Lung (tissue), 12 donors: ENCODE data around the gene SYNGR1. TPM values are rescaled to one million over a fixed set of nuclear protein-coding genes. Genes with fewer than 3 reads are reported as not detected.

Experiments
- ATAC-seq: fragments of 200-7000 bp; cut with Tn5 transposase; one replicate; pipeline ENCODE4 v1.9.1; 2020; ENCODE audit warnings: moderate number of reproducible peaks; ENCODE audit not compliant: insufficient read depth, low FRiP score
- DNase-seq, 3 donors: peaks; one replicate each; pipeline ENCODE4 v3.0.0-alpha.2; 2013 to 2017
- H3K27ac ChIP-seq, 2 donors: one replicate each; pipeline ENCODE4 v1.5.1; 2013; ENCODE audit warnings: mild to moderate bottlenecking in 2 of 2, moderate library complexity in 2 of 2, control low read depth in 1 of 2, inconsistent platforms in 1 of 2, low read depth in 1 of 2, low read length in 1 of 2
- H3K27me3 ChIP-seq, 3 donors: one replicate each; pipeline ENCODE4 v1.5.1; 2013; ENCODE audit warnings: low read length in 2 of 3; ENCODE audit not compliant: control insufficient read depth in 3 of 3, insufficient read depth in 3 of 3
- H3K36me3 ChIP-seq, 4 donors: one replicate each; pipeline ENCODE4 v1.5.1; 2013; ENCODE audit warnings: low read length in 4 of 4, mild to moderate bottlenecking in 1 of 4, moderate library complexity in 1 of 4; ENCODE audit not compliant: control insufficient read depth in 4 of 4, insufficient read depth in 4 of 4
- H3K4me1 ChIP-seq, 5 donors: one replicate each; pipeline ENCODE4 v1.5.1; 2013; ENCODE audit warnings: low read length in 5 of 5, mild to moderate bottlenecking in 2 of 5, moderate library complexity in 1 of 5; ENCODE audit not compliant: control insufficient read depth in 5 of 5, insufficient read depth in 5 of 5
- H3K4me3 ChIP-seq: one replicate; pipeline ENCODE4 v1.5.1; 2013; ENCODE audit warnings: mild to moderate bottlenecking, control low read depth, moderate library complexity
- H3K9ac ChIP-seq, 2 donors: one replicate each; pipeline ENCODE4 v1.5.1; 2013; ENCODE audit warnings: low read length in 2 of 2, control low read depth in 1 of 2; ENCODE audit not compliant: insufficient read depth in 1 of 2
- H3K9me3 ChIP-seq, 4 donors: one replicate each; pipeline ENCODE4 v1.5.1; 2013; ENCODE audit warnings: low read length in 3 of 4, mild to moderate bottlenecking in 1 of 4, moderate library complexity in 1 of 4; ENCODE audit not compliant: control insufficient read depth in 4 of 4, insufficient read depth in 3 of 4
- CTCF ChIP-seq: IDR thresholded peaks from 2 replicates; pipeline ENCODE4 v1.5.1; 2012; ENCODE audit warnings: mild to moderate bottlenecking; ENCODE audit errors: control extremely low read depth, extremely low read depth
- WGBS, 2 donors: extraction: QIAGEN DNeasy Blood & Tissue Kit; methylation state at CpG; one replicate each; pipeline ENCODE4 v1.1.7; 2013; 5-methylcytosine and 5-hydroxymethylcytosine counted together
- polyA plus RNA-seq, 2 donors: library from polyadenylated mRNA; stranded (reverse); fragments of 200-250 nt; gene quantifications; one replicate each; pipeline ENCODE4 v1.2.1, GENCODE V29; 2013
- total RNA-seq, 2 donors: library from RNA; depleted of rRNA in 1 of 2; stranded (reverse); fragments of >200 nt in 1 of 2; gene quantifications; one replicate each; pipeline ENCODE4 v1.2.1, GENCODE V29; 2014 to 2021
- donor health status: control.
- donor health status: control.
- donor health status: Bipolar disorder and iron deficiency.
- donor health status: healthy.
- donor health status: DM: yes; HTN: yes; CAD: no.

SYNGR1 gene
- total and polyA plus RNA-seq, 4 donors: 3.5 to 13.3 (median 5.5) TPM

- TF ChIP-seq CTCF: no peak
- no peaks in the 10 kb centered on the region for H3K9me3 ChIP-seq
- H3K4me1 ChIP-seq: peaks cover 0 to 4% (median 0%) of the 10 kb centered on the region in 5 donors
- WGBS, 2 donors: 3 to 10% methylated on average over 54 to 56 of the region's 56 CpGs
- H3K27ac ChIP-seq: peak overlapping the region in 1 of 2 donors; percentile 4
- peak; percentile 88 to 93 (median 90) for DNase-seq
- no peak overlapping the region for H3K9ac ChIP-seq
- ATAC-seq: peak; percentile 91
- H3K27me3 ChIP-seq: no peaks in the 10 kb centered on the region
- H3K4me3 ChIP-seq: peak overlapping the region; percentile 34
- no peaks in the 10 kb centered on the region for H3K36me3 ChIP-seq
Observed at GRCh38 chr22:39388261-39389011, 38.6 kb downstream of the SYNGR1 start.

GRCh38 chr22:39389420-39389819 is 39.6 kb downstream of the SYNGR1 start:
- Histone ChIP-seq H3K27ac (no peak overlapping the region), H3K9ac (no peak overlapping the region), H3K27me3 (no peaks in the 10 kb centered on the region), H3K36me3 (no peaks in the 10 kb centered on the region), H3K9me3 (no peaks in the 10 kb centered on the region), H3K4me3 (no peak overlapping the region), H3K4me1 (peaks cover 0 to 4% (median 0%) of the 10 kb centered on the region in 5 donors)
- WGBS, 2 donors: 89 to 92% methylated on average over 11 of the region's 11 CpGs
- ATAC-seq: no peak
- DNase-seq: no peak
- no peak for TF ChIP-seq CTCF

GRCh38 chr22:39392341-39392948 is 42.7 kb downstream of the SYNGR1 start:
- H3K27ac ChIP-seq: no peak overlapping the region
- no peak for DNase-seq

More at GRCh38 chr22:39392341-39392948, 42.7 kb downstream of the SYNGR1 start:
- no peaks in the 10 kb centered on the region for H3K36me3 ChIP-seq
- H3K9me3 ChIP-seq: no peaks in the 10 kb centered on the region
- peaks cover 0 to 4% (median 0%) of the 10 kb centered on the region in 5 donors for H3K4me1 ChIP-seq
- H3K27me3 ChIP-seq: no peaks in the 10 kb centered on the region
- H3K9ac ChIP-seq: no peak overlapping the region
- no peak for TF ChIP-seq CTCF
- 74 to 75% methylated on average over 9 of the region's 9 CpGs for WGBS, 2 donors
- H3K4me3 ChIP-seq: no peak overlapping the region
- no peak for ATAC-seq
